ENCODE measurements around the gene GPR31.

Gene GPR31

DNA sequence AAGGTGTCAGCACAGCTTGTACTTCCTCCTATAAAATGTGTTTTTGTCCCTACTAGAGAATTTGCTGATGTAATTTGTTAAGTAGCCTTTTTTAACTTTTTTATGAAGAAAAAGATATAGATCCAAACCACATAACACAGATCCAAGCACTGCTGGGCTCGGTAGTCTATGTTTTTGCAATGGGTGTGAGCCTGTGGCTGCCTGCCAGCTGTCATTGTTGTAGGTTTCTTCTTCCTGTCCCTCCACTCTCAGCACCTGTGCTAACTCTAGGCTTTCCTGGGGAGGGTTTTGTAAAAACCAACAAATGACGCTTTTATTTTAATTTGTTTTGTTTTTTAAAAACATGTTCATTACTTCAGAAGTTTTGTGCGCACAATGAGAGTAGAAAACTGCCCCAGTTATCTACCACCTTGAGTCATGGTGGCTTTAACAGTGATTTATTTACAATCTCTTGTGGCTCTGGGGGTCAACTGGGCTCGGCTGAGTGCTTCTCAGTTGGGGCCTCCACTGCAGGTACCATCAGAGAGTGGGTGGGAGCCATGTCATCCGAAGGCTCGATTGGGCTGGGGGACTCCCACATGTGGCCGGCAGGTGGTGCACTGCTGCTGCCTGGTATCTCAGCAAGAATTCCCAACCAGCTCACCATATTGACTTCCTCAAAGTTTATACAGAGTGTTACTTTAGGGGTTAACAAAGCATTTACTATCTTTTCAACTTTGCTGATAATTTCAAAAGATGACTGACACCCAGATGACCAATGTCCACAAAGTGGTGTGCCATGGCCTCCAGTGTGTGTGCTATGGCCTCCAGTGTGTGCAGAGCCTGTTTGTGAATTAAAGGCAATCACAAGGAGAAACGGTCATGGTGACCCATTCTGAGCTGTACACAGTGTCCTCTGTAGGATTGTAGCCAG, 37.9 kb downstream of the GPR31 start:
- no peak for DNase-seq

GRCh38 chr6:167118839-167119238, 38.9 kb downstream of the GPR31 start:
- no peak for DNase-seq

- DNase-seq = no peak
Observed at GRCh38 chr6:167118006-167118405, 39.8 kb downstream of the GPR31 start.

- no peak for DNase-seq
Observed at GRCh38 chr6:167116838-167117228, 40.9 kb downstream of the GPR31 start.

GRCh38 chr6:167116109-167116837, 41.5 kb downstream of the GPR31 start:
- no peak for DNase-seq

GRCh38 chr6:167115054-167115453, 42.7 kb downstream of the GPR31 start:
- no peak for DNase-seq

- DNase-seq = peak in 4 of 58 donors; percentile 4 to 14 (median 12)
Observed at GRCh38 chr6:167113935-167114910, 43.6 kb downstream of the GPR31 start.

GRCh38 chr6:167113047-167113754, 44.6 kb downstream of the GPR31 start:
- no peak for DNase-seq

DNA sequence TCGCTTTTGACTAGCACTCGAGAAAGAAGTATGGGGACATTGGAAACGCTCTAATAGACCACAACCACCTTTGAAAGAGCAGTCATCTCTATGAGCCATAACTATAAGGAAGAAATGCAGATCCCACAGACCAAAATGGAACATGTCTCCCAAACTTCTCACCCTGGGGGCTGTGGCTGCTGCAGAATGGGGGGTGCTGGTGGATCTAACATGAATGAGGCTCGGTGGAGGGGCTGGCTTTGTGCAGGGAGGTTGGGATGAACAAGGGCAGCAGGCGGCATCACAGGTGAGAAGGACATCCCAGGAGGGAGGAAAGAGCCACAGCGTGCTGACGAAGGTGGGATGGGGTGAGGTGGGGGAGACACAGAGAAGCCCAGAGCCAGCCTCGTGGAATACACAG, 45.4 kb downstream of the GPR31 start:
- DNase-seq = no peak

DNA sequence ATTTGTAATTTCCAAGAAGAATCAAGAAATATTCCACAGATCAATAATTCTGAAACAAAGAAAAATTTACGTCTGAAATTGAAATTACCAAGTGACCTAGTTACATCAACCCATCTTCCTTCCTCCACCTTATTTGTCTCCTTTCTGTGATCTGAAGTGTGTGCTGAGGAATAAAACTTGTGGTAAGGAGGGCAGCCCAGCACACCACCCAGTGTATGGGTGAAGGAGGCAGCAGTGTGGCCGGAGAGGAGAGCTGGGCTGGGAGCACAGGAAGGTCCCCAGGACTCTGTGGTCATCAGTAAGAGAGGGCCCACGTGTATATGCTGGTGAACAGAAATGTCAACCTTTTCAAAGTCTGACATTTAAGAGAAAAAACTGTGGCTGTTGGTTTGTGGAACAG, 46.2 kb downstream of the GPR31 start:
- no peak for DNase-seq

- DNase-seq = no peak
Observed at GRCh38 chr6:167109651-167110050, 48.1 kb downstream of the GPR31 start.

GRCh38 chr6:167108278-167108677, 49.5 kb downstream of the GPR31 start:
- no peak for DNase-seq

GRCh38 chr6:167107787-167108186, 50.0 kb downstream of the GPR31 start:
- no peak for DNase-seq

- no peak for DNase-seq
Observed at GRCh38 chr6:167106406-167106805, 51.4 kb downstream of the GPR31 start.

All from anterior cingulate cortex (tissue), 58 donors.